Stomach (tissue), 19 donors: ENCODE data around the gene KIF2C. TPM values are rescaled to one million over a fixed set of nuclear protein-coding genes. Genes with fewer than 3 reads are reported as not detected.

Experiments used
- DNase-seq, 2 donors: peaks; one replicate each; pipeline versions ENCODE4 v3.0.0 to v3.0.0-alpha.2; 2013 to 2019
- H3K27ac ChIP-seq, 5 donors: fragments of 200-600 bp in 4 of 5; sonication (generic) in 4 of 5; one replicate each; pipeline ENCODE4 v1.5.1; 2013 to 2019; ENCODE audit warnings: mild to moderate bottlenecking in 1 of 5, moderate library complexity in 1 of 5
- H3K27me3 ChIP-seq, 3 donors: fragments of 200-600 bp; sonication (generic); one replicate each; pipeline ENCODE4 v1.5.1; 2017 to 2019; ENCODE audit warnings: mixed run types in 1 of 3
- H3K36me3 ChIP-seq, 4 donors: fragments of 200-600 bp; sonication (generic); 1 replicate in 3 of 4; 2 replicates in 1 of 4; pipeline ENCODE4 v1.5.1; 2016 to 2019
- H3K4me1 ChIP-seq, 4 donors: fragments of 200-600 bp; sonication (generic); one replicate each; pipeline ENCODE4 v1.5.1; 2016 to 2019
- H3K4me3 ChIP-seq, 4 donors: fragments of 200-600 bp; sonication (generic) in 3 of 4; one replicate each; pipeline ENCODE4 v1.5.1; 2016 to 2019; ENCODE audit warnings: mild to moderate bottlenecking in 1 of 4
- H3K9me3 ChIP-seq, 4 donors: fragments of 200-600 bp; sonication (generic); one replicate each; pipeline ENCODE4 v1.5.1; 2016 to 2019
- EP300 ChIP-seq: sonication (generic); formaldehyde crosslinking; IDR thresholded peaks from one replicate; pipeline ENCODE4 v1.6.1; 2017; ENCODE audit warnings: antibody characterized with exemption
- POLR2A ChIP-seq, 4 donors: fragments of 450-650 bp; IDR thresholded peaks; one replicate each; pipeline ENCODE4 v1.6.1; 2016; ENCODE audit warnings: antibody characterized with exemption in 4 of 4, control low read depth in 2 of 4, mild to moderate bottlenecking in 1 of 4, moderate library complexity in 1 of 4
- POLR2AphosphoS5 ChIP-seq, 3 donors: sonication (generic); formaldehyde crosslinking; IDR thresholded peaks; one replicate each; pipeline ENCODE4 v1.6.1; 2016; ENCODE audit warnings: antibody characterized with exemption in 3 of 3
- WGBS, 5 donors: extraction: QIAGEN DNeasy Blood & Tissue Kit in 3 of 5; methylation state at CpG; one replicate each; pipeline versions ENCODE4 v1.1.5 to v1.1.7; 2013 to 2018; 5-methylcytosine and 5-hydroxymethylcytosine counted together
- intact Hi-C: fragments of 100-400 bp; cut with DNase I; formaldehyde crosslinking; loops from one replicate; pipeline ENCODE4 v1.15.1; 2023; ENCODE audit warnings: low total_unique reads
- long read RNA-seq, 10 donors: transcript quantifications; one replicate each; lab custom pipeline, GENCODE V29; 2026
- polyA plus RNA-seq, 3 donors: library from polyadenylated mRNA; stranded (reverse); fragments of 200-250 nt; gene quantifications; one replicate each; pipeline ENCODE4 v1.2.3, GENCODE V29; 2013
- total RNA-seq, 5 donors: library from RNA; depleted of rRNA; stranded (reverse); fragments of >200 nt; gene quantifications; one replicate each; pipeline versions ENCODE4 v1.1.0 to v1.2.3, GENCODE V29; 2014 to 2016
- TF ChIP-seq, protein P1 (sequence below), 7 experiments: fragments of 450-650 bp in 4 of 7; fragments of 200-600 bp in 3 of 7; sonication (generic) in 3 of 7; IDR thresholded peaks; one replicate each; pipeline ENCODE4 v1.5.1; 2016 to 2019; ENCODE audit warnings: antibody characterized with exemption in 7 of 7, control low read depth in 2 of 7, mild to moderate bottlenecking in 1 of 7
- donor health status: healthy with polysubstance abuse.
- donor health status: Bipolar disorder and iron deficiency.
- donor health status: healthy.

The KIF2C gene
- total RNA-seq (10 to 100 TPM in 3 of 5 donors, 1 to 10 TPM in 2; 2.3 to 34.8 (median 10.4) TPM), polyA plus RNA-seq (1 to 10 TPM; 1.4 to 6.5 (median 1.9) TPM)
- long read RNA-seq, donor 1, result 0 reads
- long read RNA-seq, donor 2, result 0 reads
- long read RNA-seq, donor 3, result 0 reads
- long read RNA-seq, donor 4, partial matches to known transcripts, result 0 of 1 reads
- long read RNA-seq, donor 4, other reads (novel, unspliced or antisense), result 0 of 1 reads
- long read RNA-seq, donor 5, partial matches to known transcripts, result 0 of 2 reads
- long read RNA-seq, donor 5, other reads (novel, unspliced or antisense), result 0 of 2 reads
- long read RNA-seq, donor 6, result 0 reads
- long read RNA-seq, donor 7, partial matches to known transcripts, result 0 of 1 reads
- long read RNA-seq, donor 7, other reads (novel, unspliced or antisense), result 0 of 1 reads
- long read RNA-seq, donor 8, partial matches to known transcripts, result 0 of 2 reads
- long read RNA-seq, donor 8, other reads (novel, unspliced or antisense), result 0 of 2 reads
- long read RNA-seq, donor 9, result 0 reads
- long read RNA-seq, donor 10, result 0 reads

DNA sequence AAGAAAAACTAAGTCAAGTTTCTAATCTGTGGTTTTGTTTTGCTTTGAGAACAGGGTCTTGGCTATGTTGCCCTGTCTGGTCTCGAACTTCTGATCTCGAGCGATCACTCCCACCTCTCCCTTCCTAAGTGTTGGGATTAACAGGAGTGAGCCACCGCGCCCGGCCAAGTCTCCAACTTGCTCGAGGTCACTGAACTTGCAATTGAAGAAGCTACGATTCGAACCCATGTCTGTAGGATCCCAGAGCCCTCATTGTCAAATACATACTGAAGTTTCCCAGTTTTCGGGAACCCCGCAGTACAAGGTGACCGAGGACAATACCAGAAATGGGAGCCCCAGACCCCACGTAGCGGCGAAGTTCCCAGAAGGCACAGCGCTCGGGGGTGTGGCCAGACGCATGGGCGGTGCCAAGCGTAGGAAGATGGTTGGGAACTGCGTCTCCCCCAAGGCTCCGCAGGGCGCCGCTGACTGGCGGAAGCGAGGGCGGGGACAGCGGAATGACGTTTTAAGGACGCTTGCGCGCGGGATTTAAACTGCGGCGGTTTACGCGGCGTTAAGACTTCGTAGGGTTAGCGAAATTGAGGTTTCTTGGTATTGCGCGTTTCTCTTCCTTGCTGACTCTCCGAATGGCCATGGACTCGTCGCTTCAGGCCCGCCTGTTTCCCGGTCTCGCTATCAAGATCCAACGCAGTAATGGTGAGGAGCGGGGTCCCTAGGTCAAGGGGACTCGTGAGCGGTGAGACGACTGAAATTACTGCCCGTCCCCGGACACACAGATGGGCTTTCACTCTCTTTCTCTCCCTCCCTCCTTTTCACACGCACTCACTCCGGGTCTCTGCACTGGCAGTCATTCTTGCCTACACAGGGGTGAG is at the start of gene KIF2C:
Gene KIF2C, plus strand, starts transcription at position 531 of the 872 bp plus-strand sequence. Its CDS starts 96 bp downstream, at position 627.
- H3K9me3 ChIP-seq, result no peaks in the 10 kb centered on the region
- intact Hi-C loops, result no loop called here
- H3K4me1 ChIP-seq, result peaks cover 6 to 20% (median 9%) of the 10 kb centered on the region in 4 donors
- peak within 1 kb of the TSS; percentile 47 to 53 (median 50) for H3K4me3 ChIP-seq
- peak; percentile 97 to 99 for DNase-seq
- no peaks in the 10 kb centered on the region for H3K36me3 ChIP-seq
- 0 to 1% (median 1%) methylated on average over 56 to 57 of the region's 57 CpGs for WGBS, 5 donors
- no peaks in the 10 kb centered on the region for H3K27me3 ChIP-seq
- peak within 1 kb of the TSS; percentile 43 to 92 (median 87) for H3K27ac ChIP-seq
- peak in 2 of 4 donors; percentile 16 to 18 for TF ChIP-seq POLR2A (IDR thresholded peaks at IDR 0.05)
- TF ChIP-seq, protein P1, sequence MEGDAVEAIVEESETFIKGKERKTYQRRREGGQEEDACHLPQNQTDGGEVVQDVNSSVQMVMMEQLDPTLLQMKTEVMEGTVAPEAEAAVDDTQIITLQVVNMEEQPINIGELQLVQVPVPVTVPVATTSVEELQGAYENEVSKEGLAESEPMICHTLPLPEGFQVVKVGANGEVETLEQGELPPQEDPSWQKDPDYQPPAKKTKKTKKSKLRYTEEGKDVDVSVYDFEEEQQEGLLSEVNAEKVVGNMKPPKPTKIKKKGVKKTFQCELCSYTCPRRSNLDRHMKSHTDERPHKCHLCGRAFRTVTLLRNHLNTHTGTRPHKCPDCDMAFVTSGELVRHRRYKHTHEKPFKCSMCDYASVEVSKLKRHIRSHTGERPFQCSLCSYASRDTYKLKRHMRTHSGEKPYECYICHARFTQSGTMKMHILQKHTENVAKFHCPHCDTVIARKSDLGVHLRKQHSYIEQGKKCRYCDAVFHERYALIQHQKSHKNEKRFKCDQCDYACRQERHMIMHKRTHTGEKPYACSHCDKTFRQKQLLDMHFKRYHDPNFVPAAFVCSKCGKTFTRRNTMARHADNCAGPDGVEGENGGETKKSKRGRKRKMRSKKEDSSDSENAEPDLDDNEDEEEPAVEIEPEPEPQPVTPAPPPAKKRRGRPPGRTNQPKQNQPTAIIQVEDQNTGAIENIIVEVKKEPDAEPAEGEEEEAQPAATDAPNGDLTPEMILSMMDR (IDR thresholded peaks at IDR 0.05), result peak in 1 of 7 experiments; percentile 18
- no peak for TF ChIP-seq EP300
- TF ChIP-seq POLR2AphosphoS5 (IDR thresholded peaks at IDR 0.05), result peak; percentile 89 to 98 (median 91)

DNA sequence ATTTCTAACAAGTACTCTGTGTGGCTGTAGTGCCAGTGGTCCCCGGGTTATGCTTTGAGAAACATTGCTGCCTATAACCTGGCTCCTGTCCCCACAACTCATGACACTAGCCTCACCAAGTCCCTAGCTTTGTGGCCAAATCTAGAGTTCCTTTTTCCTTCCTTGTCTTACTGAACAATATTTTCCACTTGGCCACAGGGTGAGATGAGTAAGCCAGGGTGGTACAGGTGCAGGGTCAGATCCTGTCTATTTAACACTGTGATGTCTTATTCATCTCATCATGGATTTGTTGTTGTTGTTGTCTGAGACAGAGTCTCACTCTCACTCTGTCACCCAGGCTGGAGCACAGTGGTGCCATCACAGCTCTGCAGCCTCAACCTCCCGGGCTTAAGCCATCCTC is 46.5 kb upstream of the KIF2C start:
- 77 to 96% (median 88%) methylated on average over 2 of the region's 2 CpGs for WGBS, 5 donors
- TF ChIP-seq POLR2A (IDR thresholded peaks at IDR 0.05) (no peak), POLR2AphosphoS5 (IDR thresholded peaks at IDR 0.05) (no peak), EP300 (no peak)
- TF ChIP-seq, protein P1 (IDR thresholded peaks at IDR 0.05), result no peak
- no peaks in the 10 kb centered on the region for H3K4me1 ChIP-seq
- no peak for DNase-seq
- H3K36me3 ChIP-seq, result no peaks in the 10 kb centered on the region
- no peaks in the 10 kb centered on the region for H3K9me3 ChIP-seq
- intact Hi-C loops, result no loop called here
- no peak overlapping the region for H3K27ac ChIP-seq
- H3K27me3 ChIP-seq, result no peaks in the 10 kb centered on the region
- H3K4me3 ChIP-seq, result no peak overlapping the region

DNA sequence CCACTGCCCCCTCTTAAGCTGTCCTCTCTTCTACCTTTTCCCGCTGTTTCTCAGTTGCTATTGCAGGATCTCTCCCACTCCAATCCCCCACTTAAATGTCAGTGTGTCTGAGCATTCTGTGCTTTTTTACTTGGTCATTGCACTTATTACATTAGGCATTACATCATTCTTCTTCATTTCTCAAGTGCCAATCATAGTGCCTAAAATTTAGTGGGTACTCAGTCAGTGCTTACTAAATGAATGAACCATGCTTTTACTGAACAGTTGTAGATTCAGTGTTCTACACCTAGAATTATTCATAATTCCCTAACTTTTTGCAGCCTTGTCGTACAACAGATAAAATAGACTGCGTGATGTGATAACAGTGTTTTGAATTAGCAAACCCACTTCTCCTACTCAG is 45.7 kb upstream of the KIF2C start:
- Histone ChIP-seq H3K27me3 (no peaks in the 10 kb centered on the region), H3K27ac (no peak overlapping the region), H3K36me3 (no peaks in the 10 kb centered on the region), H3K4me3 (no peak overlapping the region), H3K9me3 (no peaks in the 10 kb centered on the region), H3K4me1 (no peaks in the 10 kb centered on the region)
- intact Hi-C loops, result no loop called here
- WGBS, 5 donors, result 92 to 98% (median 93%) methylated on average over 3 of the region's 3 CpGs
- TF ChIP-seq POLR2A (IDR thresholded peaks at IDR 0.05) (no peak), POLR2AphosphoS5 (IDR thresholded peaks at IDR 0.05) (no peak), EP300 (no peak)
- TF ChIP-seq, protein P1 (IDR thresholded peaks at IDR 0.05), result no peak
- DNase-seq, result no peak

DNA sequence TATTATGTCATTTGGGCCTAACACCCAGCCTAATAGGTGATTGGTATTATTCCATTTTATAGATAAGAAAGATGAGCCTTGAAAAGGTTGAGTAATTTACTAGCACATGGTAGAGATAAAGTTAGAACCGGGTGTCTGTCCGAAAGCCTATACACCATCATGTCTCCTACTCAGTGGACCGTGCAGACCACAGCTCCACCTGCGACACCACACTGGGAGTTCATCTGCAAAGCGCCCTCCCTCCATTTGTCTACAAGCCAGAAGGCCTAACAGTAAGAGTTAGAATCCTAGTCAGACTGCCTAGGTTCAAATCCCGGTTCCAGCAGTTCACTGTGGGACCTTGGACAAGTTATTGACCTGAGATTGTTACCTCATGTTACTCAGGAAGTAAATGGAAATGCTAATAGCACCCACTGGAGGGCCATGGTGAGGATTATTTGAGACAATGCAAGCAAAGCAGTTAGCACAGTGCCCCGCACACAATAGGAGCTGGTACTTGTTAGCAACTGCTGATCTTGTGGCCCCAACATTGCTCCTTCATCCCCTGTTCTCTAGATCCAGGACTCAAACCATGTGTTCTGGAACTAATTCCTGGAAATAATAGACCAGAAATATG is 44.7 kb upstream of the KIF2C start:
- DNase-seq, result no peak
- Histone ChIP-seq H3K27ac (no peak overlapping the region), H3K4me3 (no peak overlapping the region), H3K27me3 (no peaks in the 10 kb centered on the region), H3K9me3 (no peaks in the 10 kb centered on the region), H3K4me1 (no peaks in the 10 kb centered on the region), H3K36me3 (no peaks in the 10 kb centered on the region)
- 92 to 94% (median 93%) methylated on average over 7 of the region's 7 CpGs for WGBS, 5 donors
- intact Hi-C loops, result no loop called here
- TF ChIP-seq POLR2AphosphoS5 (IDR thresholded peaks at IDR 0.05), result no peak
- no peak for TF ChIP-seq POLR2A (IDR thresholded peaks at IDR 0.05)
- TF ChIP-seq EP300, result no peak
- TF ChIP-seq, protein P1 (IDR thresholded peaks at IDR 0.05), result no peak
